HepG2 (cell line): ENCODE measurements around the gene PET100. TPM values are rescaled to one million over a fixed set of nuclear protein-coding genes. Genes with fewer than 3 reads are reported as not detected.
A peak's percentile ranks its signal among the peaks of the same experiment; 100 is the strongest.

Experiments used
- AHR ChIP-seq: IDR thresholded peaks from 2 replicates; pipeline ENCODE4 v1.6.1; 2018; ENCODE audit warnings: missing genetic modification reagents, missing compliant biosample characterization
- ELF3 ChIP-seq: IDR thresholded peaks from 2 replicates; pipeline ENCODE4 v1.6.1; 2016; ENCODE audit warnings: missing genetic modification reagents, missing compliant biosample characterization
- HNRNPK ChIP-seq: fragments of 200-400 bp; formaldehyde crosslinking; IDR thresholded peaks from 2 replicates; pipeline ENCODE4 v1.6.1; 2018; ENCODE audit warnings: low read length, low read depth, moderate library complexity, mild to moderate bottlenecking; ENCODE audit not compliant: poor library complexity, severe bottlenecking
- IKZF4 ChIP-seq: sonication (generic); formaldehyde crosslinking; IDR thresholded peaks from 2 replicates; pipeline ENCODE4 v1.5.1; 2020; ENCODE audit warnings: borderline replicate concordance, mild to moderate bottlenecking, low read depth, missing genetic modification reagents; ENCODE audit errors: not compliant biosample characterization
- IRX3 ChIP-seq: sonication (generic); formaldehyde crosslinking; IDR thresholded peaks from 2 replicates; pipeline ENCODE4 v1.8.1; 2023; ENCODE audit warnings: mild to moderate bottlenecking, low read depth, missing genetic modification reagents, borderline replicate concordance
- KLF6 ChIP-seq: IDR thresholded peaks from 2 replicates; pipeline ENCODE4 v1.8.0; 2016; ENCODE audit warnings: missing biosample characterization, missing genetic modification reagents
- NFE2L1 ChIP-seq: sonication (generic); formaldehyde crosslinking; IDR thresholded peaks from 2 replicates; pipeline ENCODE4 v1.4.0; 2020; ENCODE audit warnings: missing genetic modification reagents, mild to moderate bottlenecking, borderline replicate concordance
- PPARG ChIP-seq: conservative IDR thresholded peaks from 2 replicates; pipeline ENCODE4 v1.6.1; 2016; ENCODE audit warnings: missing biosample characterization, missing genetic modification reagents
- ZC3H13 ChIP-seq: sonication (generic); formaldehyde crosslinking; IDR thresholded peaks from 2 replicates; pipeline ENCODE4 v1.8.1; 2023; ENCODE audit warnings: mild to moderate bottlenecking, missing genetic modification reagents, moderate library complexity
- ZFAT ChIP-seq: sonication (generic); formaldehyde crosslinking; conservative IDR thresholded peaks from 2 replicates; pipeline ENCODE4 v1.8.1; 2023; ENCODE audit warnings: missing genetic modification reagents, inconsistent platforms
- ZFP62 ChIP-seq: sonication (generic); formaldehyde crosslinking; IDR thresholded peaks from 2 replicates; pipeline ENCODE4 v1.4.0; 2020; ENCODE audit warnings: missing genetic modification reagents
- ZNF143 ChIP-seq: sonication (generic); formaldehyde crosslinking; IDR thresholded peaks from 2 replicates; pipeline ENCODE4 v1.4.0; 2020; ENCODE audit warnings: missing genetic modification reagents
- ZNF256 ChIP-seq: sonication (generic); formaldehyde crosslinking; conservative IDR thresholded peaks from 2 replicates; pipeline ENCODE4 v1.4.0; 2020; ENCODE audit warnings: missing genetic modification reagents
- ZNF337 ChIP-seq: sonication (generic); formaldehyde crosslinking; IDR thresholded peaks from 2 replicates; pipeline ENCODE4 v1.5.1; 2020; ENCODE audit warnings: missing genetic modification reagents, low read depth, mild to moderate bottlenecking, borderline replicate concordance
- ZNF33A ChIP-seq: sonication (generic); formaldehyde crosslinking; IDR thresholded peaks from 2 replicates; pipeline ENCODE4 v1.5.1; 2020; ENCODE audit warnings: missing genetic modification reagents, mild to moderate bottlenecking, moderate library complexity, borderline replicate concordance
- ZNF496 ChIP-seq: sonication (generic); formaldehyde crosslinking; IDR thresholded peaks from 2 replicates; pipeline ENCODE4 v1.8.1; 2023; ENCODE audit warnings: mild to moderate bottlenecking, moderate library complexity, missing genetic modification reagents; ENCODE audit not compliant: insufficient replicate concordance
- ZNF550 ChIP-seq: sonication (generic); formaldehyde crosslinking; IDR thresholded peaks from 2 replicates; pipeline ENCODE4 v1.4.0; 2020; ENCODE audit warnings: mild to moderate bottlenecking, missing genetic modification reagents, borderline replicate concordance
- ZNF788 ChIP-seq: sonication (generic); formaldehyde crosslinking; IDR thresholded peaks from 2 replicates; pipeline ENCODE4 v1.5.0; 2020; ENCODE audit warnings: mild to moderate bottlenecking, missing genetic modification reagents, borderline replicate concordance
- ZNF792 ChIP-seq: IDR thresholded peaks from 2 replicates; pipeline ENCODE4 v1.6.1; 2016
- ZNF878 ChIP-seq: sonication (generic); formaldehyde crosslinking; IDR thresholded peaks from 2 replicates; pipeline ENCODE4 v1.8.1; 2023; ENCODE audit warnings: mild to moderate bottlenecking, missing genetic modification reagents, moderate library complexity
- ZSCAN31 ChIP-seq: sonication (generic); formaldehyde crosslinking; IDR thresholded peaks from 2 replicates; pipeline ENCODE4 v1.5.0; 2020; ENCODE audit warnings: low read depth, mild to moderate bottlenecking, missing genetic modification reagents
- polyA plus RNA-seq, 8 experiments: library from polyadenylated mRNA; depleted of rRNA in 3 of 8; stranded (reverse) in 7 of 8; unstranded in 1 of 8; fragments of >200 nt; fragmentation: Illumina TruSeq in 4 of 8; extraction: Trizol in 4 of 8; gene quantifications; 2 replicates each; pipeline versions ENCODE4 v1.2.1 to v1.2.3, GENCODE V29; 2011 to 2016; ENCODE audit warnings: low read depth in 4 of 8, missing spikeins in 1 of 8, mixed read lengths in 1 of 8; ENCODE audit not compliant: insufficient read depth in 1 of 8
- total RNA-seq, 5 experiments: library from RNA; depleted of rRNA; stranded (reverse); fragments of >200 nt; fragmentation: Illumina TruSeq; extraction: Trizol; gene quantifications; 2 replicates each; pipeline ENCODE4 v1.2.3, GENCODE V29; 2016; ENCODE audit warnings: low read depth in 1 of 5
- TF ChIP-seq, protein P1 (sequence below): sonication (generic); formaldehyde crosslinking; IDR thresholded peaks from 2 replicates; pipeline ENCODE4 v1.5.0; 2020; ENCODE audit warnings: mild to moderate bottlenecking, missing genetic modification reagents
- TF ChIP-seq, protein P2 (sequence below): sonication (generic); formaldehyde crosslinking; IDR thresholded peaks from 2 replicates; pipeline ENCODE4 v1.4.0; 2020; ENCODE audit warnings: missing genetic modification reagents
- TF ChIP-seq, protein P3 (sequence below): sonication (generic); formaldehyde crosslinking; IDR thresholded peaks from 2 replicates; pipeline ENCODE4 v1.4.0; 2020; ENCODE audit warnings: low read depth, mild to moderate bottlenecking, missing genetic modification reagents
- TF ChIP-seq, protein P4 (sequence below): sonication (generic); formaldehyde crosslinking; IDR thresholded peaks from 2 replicates; pipeline ENCODE4 v1.8.1; 2022; ENCODE audit warnings: mild to moderate bottlenecking, missing genetic modification reagents

Gene PET100
- total and polyA plus RNA-seq, 2 of the 13 experiments (the other 11 are each of a cell fraction or from before 2014, with no cell fraction given), result 22.3 to 66.5 TPM

DNA sequence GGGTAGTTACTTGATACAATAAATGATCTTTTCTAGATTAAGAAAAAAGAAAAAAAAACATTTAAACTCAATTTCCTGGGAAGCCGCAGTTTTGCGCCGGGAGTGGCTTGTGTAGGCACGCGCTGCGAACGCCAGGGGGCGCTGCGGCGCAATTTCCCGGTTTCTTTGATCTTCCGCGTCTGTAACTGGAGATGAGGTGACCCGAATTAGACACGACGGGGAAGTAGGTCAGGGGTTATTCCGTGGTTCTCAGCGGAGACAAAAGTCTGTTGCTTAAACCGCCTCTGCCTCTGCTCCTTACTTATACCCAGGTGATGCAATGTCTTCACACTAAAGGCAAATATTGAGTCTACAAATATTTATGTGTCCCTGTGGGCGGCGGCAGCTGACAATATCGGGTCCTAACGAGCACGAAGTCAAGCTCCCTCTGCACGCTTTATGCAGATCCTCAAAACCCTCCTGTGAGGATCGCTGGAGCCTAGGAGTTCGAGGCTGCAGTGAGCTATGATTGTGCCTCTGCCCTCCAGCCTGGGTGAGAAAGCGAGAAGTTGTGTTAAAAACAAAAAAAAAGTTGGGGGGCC lies 22.6 kb downstream of the PET100 start (continued):
- TF ChIP-seq ZSCAN31 (CRISPR knock-in tag) (peak; percentile 66; the same call in 1 of the 2 replicates), ZNF496 (CRISPR knock-in tag) (no peak), ELF3 (CRISPR knock-in tag) (peak; percentile 92), HNRNPK (no peak), ZFP62 (no peak), PPARG (CRISPR knock-in tag) (peak; percentile 100), ZFAT (CRISPR knock-in tag) (no peak), ZNF337 (CRISPR knock-in tag) (no peak), AHR (CRISPR knock-in tag) (peak; percentile 85), ZNF878 (no peak), NFE2L1 (CRISPR knock-in tag) (no peak), ZNF33A (CRISPR knock-in tag) (peak; percentile 83; the same call in 1 of the 2 replicates), ZNF792 (peak; percentile 21; the same call in 1 of the 2 replicates), ZNF143 (CRISPR knock-in tag) (no peak), ZNF256 (CRISPR knock-in tag) (no peak), ZNF550 (no peak), IKZF4 (no peak), ZNF788 (peak; percentile 81; the same call in 1 of the 2 replicates), ZC3H13 (peak; percentile 43; the same call in 1 of the 2 replicates), KLF6 (CRISPR knock-in tag) (peak; percentile 60; the same call in 1 of the 2 replicates), IRX3 (0 out of 2 replicates have a peak, but pooled peaks have one; percentile 18)
- TF ChIP-seq, protein P1, sequence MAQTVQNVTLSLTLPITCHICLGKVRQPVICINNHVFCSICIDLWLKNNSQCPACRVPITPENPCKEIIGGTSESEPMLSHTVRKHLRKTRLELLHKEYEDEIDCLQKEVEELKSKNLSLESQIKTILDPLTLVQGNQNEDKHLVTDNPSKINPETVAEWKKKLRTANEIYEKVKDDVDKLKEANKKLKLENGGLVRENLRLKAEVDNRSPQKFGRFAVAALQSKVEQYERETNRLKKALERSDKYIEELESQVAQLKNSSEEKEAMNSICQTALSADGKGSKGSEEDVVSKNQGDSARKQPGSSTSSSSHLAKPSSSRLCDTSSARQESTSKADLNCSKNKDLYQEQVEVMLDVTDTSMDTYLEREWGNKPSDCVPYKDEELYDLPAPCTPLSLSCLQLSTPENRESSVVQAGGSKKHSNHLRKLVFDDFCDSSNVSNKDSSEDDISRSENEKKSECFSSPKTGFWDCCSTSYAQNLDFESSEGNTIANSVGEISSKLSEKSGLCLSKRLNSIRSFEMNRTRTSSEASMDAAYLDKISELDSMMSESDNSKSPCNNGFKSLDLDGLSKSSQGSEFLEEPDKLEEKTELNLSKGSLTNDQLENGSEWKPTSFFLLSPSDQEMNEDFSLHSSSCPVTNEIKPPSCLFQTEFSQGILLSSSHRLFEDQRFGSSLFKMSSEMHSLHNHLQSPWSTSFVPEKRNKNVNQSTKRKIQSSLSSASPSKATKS (CRISPR knock-in tag), result no peak
- TF ChIP-seq, protein P2, sequence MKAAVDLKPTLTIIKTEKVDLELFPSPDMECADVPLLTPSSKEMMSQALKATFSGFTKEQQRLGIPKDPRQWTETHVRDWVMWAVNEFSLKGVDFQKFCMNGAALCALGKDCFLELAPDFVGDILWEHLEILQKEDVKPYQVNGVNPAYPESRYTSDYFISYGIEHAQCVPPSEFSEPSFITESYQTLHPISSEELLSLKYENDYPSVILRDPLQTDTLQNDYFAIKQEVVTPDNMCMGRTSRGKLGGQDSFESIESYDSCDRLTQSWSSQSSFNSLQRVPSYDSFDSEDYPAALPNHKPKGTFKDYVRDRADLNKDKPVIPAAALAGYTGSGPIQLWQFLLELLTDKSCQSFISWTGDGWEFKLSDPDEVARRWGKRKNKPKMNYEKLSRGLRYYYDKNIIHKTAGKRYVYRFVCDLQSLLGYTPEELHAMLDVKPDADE (CRISPR knock-in tag), result no peak
- TF ChIP-seq, protein P3, sequence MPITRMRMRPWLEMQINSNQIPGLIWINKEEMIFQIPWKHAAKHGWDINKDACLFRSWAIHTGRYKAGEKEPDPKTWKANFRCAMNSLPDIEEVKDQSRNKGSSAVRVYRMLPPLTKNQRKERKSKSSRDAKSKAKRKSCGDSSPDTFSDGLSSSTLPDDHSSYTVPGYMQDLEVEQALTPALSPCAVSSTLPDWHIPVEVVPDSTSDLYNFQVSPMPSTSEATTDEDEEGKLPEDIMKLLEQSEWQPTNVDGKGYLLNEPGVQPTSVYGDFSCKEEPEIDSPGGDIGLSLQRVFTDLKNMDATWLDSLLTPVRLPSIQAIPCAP (CRISPR knock-in tag), result no peak
- TF ChIP-seq, protein P4, sequence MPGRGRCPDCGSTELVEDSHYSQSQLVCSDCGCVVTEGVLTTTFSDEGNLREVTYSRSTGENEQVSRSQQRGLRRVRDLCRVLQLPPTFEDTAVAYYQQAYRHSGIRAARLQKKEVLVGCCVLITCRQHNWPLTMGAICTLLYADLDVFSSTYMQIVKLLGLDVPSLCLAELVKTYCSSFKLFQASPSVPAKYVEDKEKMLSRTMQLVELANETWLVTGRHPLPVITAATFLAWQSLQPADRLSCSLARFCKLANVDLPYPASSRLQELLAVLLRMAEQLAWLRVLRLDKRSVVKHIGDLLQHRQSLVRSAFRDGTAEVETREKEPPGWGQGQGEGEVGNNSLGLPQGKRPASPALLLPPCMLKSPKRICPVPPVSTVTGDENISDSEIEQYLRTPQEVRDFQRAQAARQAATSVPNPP (CRISPR knock-in tag), result peak; percentile 72; the same call in 1 of the 2 replicates
